Ovary (tissue), 3 donors: ENCODE measurements around the gene SLC39A7.

ENCODE experiments used
- EP300 ChIP-seq: sonication (generic); formaldehyde crosslinking; IDR thresholded peaks from one replicate; pipeline ENCODE4 v1.6.1; 2017; ENCODE audit warnings: antibody characterized with exemption
- POLR2A ChIP-seq: fragments of 450-650 bp; IDR thresholded peaks from one replicate; pipeline ENCODE4 v1.6.1; 2017; ENCODE audit warnings: antibody characterized with exemption, mild to moderate bottlenecking, moderate library complexity
- TF ChIP-seq, protein P1 (sequence below), 3 donors: fragments of 450-650 bp in 2 of 3; fragments of 200-600 bp in 1 of 3; IDR thresholded peaks; one replicate each; pipeline versions ENCODE4 v1.5.1 to v1.8.0; 2016 to 2022; ENCODE audit warnings: antibody characterized with exemption in 3 of 3, mild to moderate bottlenecking in 1 of 3
- donor health status: DM: no; HTN: no; CAD: no.

DNA sequence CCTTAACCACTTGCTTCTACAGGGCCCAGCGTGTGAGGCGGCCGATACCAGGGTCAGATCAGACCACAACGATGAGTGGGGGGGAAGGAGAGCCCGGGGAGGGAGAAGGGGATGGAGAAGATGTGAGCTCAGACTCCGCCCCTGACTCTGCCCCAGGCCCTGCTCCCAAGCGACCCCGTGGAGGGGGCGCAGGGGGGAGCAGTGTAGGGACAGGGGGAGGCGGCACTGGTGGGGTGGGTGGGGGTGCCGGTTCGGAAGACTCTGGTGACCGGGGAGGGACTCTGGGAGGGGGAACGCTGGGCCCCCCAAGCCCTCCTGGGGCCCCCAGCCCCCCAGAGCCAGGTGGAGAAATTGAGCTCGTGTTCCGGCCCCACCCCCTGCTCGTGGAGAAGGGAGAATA, 10.5 kb downstream of the SLC39A7 start:
- TF ChIP-seq, protein P1, sequence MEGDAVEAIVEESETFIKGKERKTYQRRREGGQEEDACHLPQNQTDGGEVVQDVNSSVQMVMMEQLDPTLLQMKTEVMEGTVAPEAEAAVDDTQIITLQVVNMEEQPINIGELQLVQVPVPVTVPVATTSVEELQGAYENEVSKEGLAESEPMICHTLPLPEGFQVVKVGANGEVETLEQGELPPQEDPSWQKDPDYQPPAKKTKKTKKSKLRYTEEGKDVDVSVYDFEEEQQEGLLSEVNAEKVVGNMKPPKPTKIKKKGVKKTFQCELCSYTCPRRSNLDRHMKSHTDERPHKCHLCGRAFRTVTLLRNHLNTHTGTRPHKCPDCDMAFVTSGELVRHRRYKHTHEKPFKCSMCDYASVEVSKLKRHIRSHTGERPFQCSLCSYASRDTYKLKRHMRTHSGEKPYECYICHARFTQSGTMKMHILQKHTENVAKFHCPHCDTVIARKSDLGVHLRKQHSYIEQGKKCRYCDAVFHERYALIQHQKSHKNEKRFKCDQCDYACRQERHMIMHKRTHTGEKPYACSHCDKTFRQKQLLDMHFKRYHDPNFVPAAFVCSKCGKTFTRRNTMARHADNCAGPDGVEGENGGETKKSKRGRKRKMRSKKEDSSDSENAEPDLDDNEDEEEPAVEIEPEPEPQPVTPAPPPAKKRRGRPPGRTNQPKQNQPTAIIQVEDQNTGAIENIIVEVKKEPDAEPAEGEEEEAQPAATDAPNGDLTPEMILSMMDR (IDR thresholded peaks at IDR 0.05): no peak
- TF ChIP-seq POLR2A (no peak), EP300 (no peak)
